HUES64 (cell line): ENCODE measurements around the gene TRMT61A.
A peak's percentile ranks its signal among the peaks of the same experiment; 100 is the strongest.

Source experiments
- H3K27ac ChIP-seq: 2 replicates; pipeline ENCODE4 v1.7.0; 2013; ENCODE audit warnings: low read depth, low read length, inconsistent platforms
- H3K27me3 ChIP-seq: 2 replicates; pipeline ENCODE4 v1.6.1; 2013; ENCODE audit warnings: mild to moderate bottlenecking, low read length; ENCODE audit not compliant: insufficient read depth
- H3K36me3 ChIP-seq: 2 replicates; pipeline ENCODE4 v1.6.1; 2013; ENCODE audit warnings: mild to moderate bottlenecking, low read length; ENCODE audit not compliant: insufficient read depth
- H3K4me1 ChIP-seq: 2 replicates; pipeline ENCODE4 v1.6.1; 2013; ENCODE audit warnings: mild to moderate bottlenecking, low read length, moderate library complexity; ENCODE audit not compliant: insufficient read depth
- H3K4me3 ChIP-seq: 2 replicates; pipeline ENCODE4 v1.5.1; 2013; ENCODE audit warnings: mild to moderate bottlenecking, low read length, moderate library complexity
- H3K9ac ChIP-seq: 2 replicates; pipeline ENCODE4 v1.6.1; 2013; ENCODE audit warnings: mild to moderate bottlenecking, low read depth, low read length
- H3K9me3 ChIP-seq: 2 replicates; pipeline ENCODE4 v1.6.1; 2013; ENCODE audit warnings: low read depth, low read length; ENCODE audit not compliant: insufficient read depth
- WGBS: fragments of 150-250, 120-280 bp; methylation state at CpG from one replicate; pipeline ENCODE4 v1.1.7; 2013; ENCODE audit warnings: missing lambda C conversion rate; 5-methylcytosine and 5-hydroxymethylcytosine counted together

TRMT61A gene

GRCh38 chr14:103519043-103519836 is 9.8 kb upstream of the TRMT61A start:
- H3K36me3 ChIP-seq: peaks cover 16% of the 10 kb centered on the region
- peaks cover 15% of the 10 kb centered on the region for H3K27me3 ChIP-seq
- no peak overlapping the region for H3K4me3 ChIP-seq
- no peaks in the 10 kb centered on the region for H3K9me3 ChIP-seq
- H3K4me1 ChIP-seq: peaks cover 5% of the 10 kb centered on the region
- H3K9ac ChIP-seq: no peak overlapping the region
- peak overlapping the region; percentile 17; the same call in 1 of the 2 replicates for H3K27ac ChIP-seq
- WGBS: 81% methylated on average over 13 of the region's 13 CpGs

- H3K27ac ChIP-seq: peak overlapping the region; percentile 1; the same call in 1 of the 2 replicates
These were observed 9.2 kb upstream of the TRMT61A start for GRCh38 chr14:103519837-103520212.

GRCh38 chr14:103520269-103520656 is 8.7 kb upstream of the TRMT61A start:
- peak overlapping the region; percentile 55; the same call in 1 of the 2 replicates for H3K27ac ChIP-seq
- 85% methylated on average over 10 of the region's 10 CpGs for WGBS
- peak overlapping the region; percentile 70; the same call in 1 of the 2 replicates for H3K4me3 ChIP-seq
- peaks cover 16% of the 10 kb centered on the region for H3K36me3 ChIP-seq
- no peaks in the 10 kb centered on the region for H3K9me3 ChIP-seq
- H3K9ac ChIP-seq: no peak overlapping the region
- H3K27me3 ChIP-seq: peaks cover 21% of the 10 kb centered on the region
- H3K4me1 ChIP-seq: peaks cover 5% of the 10 kb centered on the region

More at GRCh38 chr14:103519837-103520212, 9.2 kb upstream of the TRMT61A start:
- H3K36me3 ChIP-seq: peaks cover 16% of the 10 kb centered on the region
- WGBS: 92% methylated on average over 22 of the region's 22 CpGs
- no peak overlapping the region for H3K4me3 ChIP-seq
- peaks cover 21% of the 10 kb centered on the region for H3K27me3 ChIP-seq
- H3K4me1 ChIP-seq: peaks cover 5% of the 10 kb centered on the region
- H3K9ac ChIP-seq: no peak overlapping the region
- H3K9me3 ChIP-seq: no peaks in the 10 kb centered on the region

- peaks cover 16% of the 10 kb centered on the region for H3K36me3 ChIP-seq
- peak overlapping the region; percentile 43; the same call in 1 of the 2 replicates for H3K9ac ChIP-seq
- H3K27ac ChIP-seq: peak overlapping the region; percentile 55; the same call in 1 of the 2 replicates
- H3K9me3 ChIP-seq: no peaks in the 10 kb centered on the region
- H3K4me3 ChIP-seq: peak overlapping the region; percentile 70
- peaks cover 21% of the 10 kb centered on the region for H3K27me3 ChIP-seq
- peaks cover 5% of the 10 kb centered on the region for H3K4me1 ChIP-seq
- 5% methylated on average over 55 of the region's 66 CpGs for WGBS
These were observed 8.1 kb upstream of the TRMT61A start for GRCh38 chr14:103520657-103521437.

GRCh38 chr14:103521438-103521950 is 7.5 kb upstream of the TRMT61A start:
- Histone ChIP-seq H3K9me3 (no peaks in the 10 kb centered on the region), H3K27me3 (peaks cover 21% of the 10 kb centered on the region), H3K9ac (peak overlapping the region; percentile 54), H3K27ac (peak overlapping the region; percentile 55; the same call in 1 of the 2 replicates), H3K4me3 (peak overlapping the region; percentile 70), H3K4me1 (peaks cover 5% of the 10 kb centered on the region), H3K36me3 (peaks cover 16% of the 10 kb centered on the region)
- under 1% methylated on average over 77 of the region's 77 CpGs for WGBS

GRCh38 chr14:103521951-103522563 is 6.9 kb upstream of the TRMT61A start:
- Histone ChIP-seq H3K4me1 (peaks cover 5% of the 10 kb centered on the region), H3K4me3 (peak overlapping the region; percentile 70), H3K27me3 (peaks cover 21% of the 10 kb centered on the region), H3K9me3 (no peaks in the 10 kb centered on the region), H3K36me3 (peaks cover 16% of the 10 kb centered on the region), H3K9ac (peak overlapping the region; percentile 69), H3K27ac (peak overlapping the region; percentile 50; the same call in 1 of the 2 replicates)
- WGBS: under 1% methylated on average over 74 of the region's 74 CpGs

- peaks cover 5% of the 10 kb centered on the region for H3K4me1 ChIP-seq
- H3K9ac ChIP-seq: peak within 1 kb of the TSS; percentile 69
- H3K27me3 ChIP-seq: peaks cover 21% of the 10 kb centered on the region
- under 1% methylated on average over 107 of the region's 107 CpGs for WGBS
- H3K27ac ChIP-seq: peak within 1 kb of the TSS; percentile 55; the same call in 1 of the 2 replicates
- no peaks in the 10 kb centered on the region for H3K9me3 ChIP-seq
- peak within 1 kb of the TSS; percentile 70 for H3K4me3 ChIP-seq
- H3K36me3 ChIP-seq: peaks cover 16% of the 10 kb centered on the region
These were observed 6.1 kb upstream of the TRMT61A start, which contains the start of gene CKB for GRCh38 chr14:103522649-103523574. CKB (minus strand) TSS chr14:103522830; CDS start chr14:103522493, 337 bp downstream.

- WGBS: 31% methylated on average over 10 of the region's 10 CpGs
- Histone ChIP-seq H3K36me3 (peaks cover 16% of the 10 kb centered on the region), H3K9me3 (no peaks in the 10 kb centered on the region), H3K27me3 (peaks cover 21% of the 10 kb centered on the region), H3K4me3 (peak overlapping the region; percentile 70), H3K9ac (peak overlapping the region; percentile 59), H3K27ac (no peak overlapping the region), H3K4me1 (peaks cover 5% of the 10 kb centered on the region)
These were observed 5.4 kb upstream of the TRMT61A start for GRCh38 chr14:103523575-103523954.

GRCh38 chr14:103524002-103524935 is 4.7 kb upstream of the TRMT61A start:
- H3K36me3 ChIP-seq: peaks cover 14% of the 10 kb centered on the region
- peaks cover 5% of the 10 kb centered on the region for H3K4me1 ChIP-seq
- H3K9ac ChIP-seq: no peak overlapping the region
- H3K4me3 ChIP-seq: no peak overlapping the region
- peaks cover 21% of the 10 kb centered on the region for H3K27me3 ChIP-seq
- no peak overlapping the region for H3K27ac ChIP-seq
- H3K9me3 ChIP-seq: no peaks in the 10 kb centered on the region
- whole genome bisulfite sequencing: 78% methylated on average over 12 of the region's 12 CpGs
